ENCODE data around the gene ANO1. TPM values are rescaled to one million over a fixed set of nuclear protein-coding genes. Genes with fewer than 3 reads are reported as not detected.

ANO1 gene
- polyA plus RNA-seq, 1 of the 3 experiments (the other 2 are of a cell fraction), result not detected

DNA sequence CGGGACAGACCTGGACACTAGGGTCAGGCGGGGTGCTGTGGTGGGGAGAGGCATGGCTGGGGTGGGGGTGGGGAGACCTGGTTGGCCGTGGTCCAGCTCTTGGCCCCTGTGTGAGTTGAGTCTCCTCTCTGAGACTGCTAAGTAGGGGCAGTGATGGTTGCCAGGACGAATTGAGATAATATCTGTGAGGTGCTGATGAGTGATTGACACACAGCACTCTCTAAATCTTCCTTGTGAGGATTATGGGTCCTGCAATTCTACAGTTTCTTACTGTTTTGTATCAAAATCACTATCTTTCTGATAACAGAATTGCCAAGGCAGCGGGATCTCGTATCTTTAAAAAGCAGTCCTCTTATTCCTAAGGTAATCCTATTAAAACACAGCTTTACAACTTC, 128.9 kb downstream of the ANO1 start:
- H3K9me2 ChIP-seq, result no peaks in the 10 kb centered on the region
- H3K4me2 ChIP-seq, result no peak overlapping the region
- no peak for DNase-seq
- H3K4me1 ChIP-seq (ENCODE audit: control insufficient read depth in 1 of 2, insufficient read depth in 2 of 2, low read depth in 1 of 2, low read length in 1 of 2), result peaks cover 6 to 16% of the 10 kb centered on the region in 2 experiments; a peak in 2 of 4 replicates
- peaks cover 19 to 28% of the 10 kb centered on the region in 2 experiments for H3K36me3 ChIP-seq (replicated peaks in 1 of 2; ENCODE audit: control insufficient read depth in 1 of 2, insufficient read depth in 2 of 2, low read length in 1 of 2)
- no peaks in the 10 kb centered on the region for H3K9me3 ChIP-seq
- ChIA-PET CTCF (interaction anchor here (0.5 to 2.0 kb wide), 5 partner anchors 11 to 563 kb away, joined by 3 to 9 read pairs (median 3); no protein-coding TSS in a partner anchor), POLR2A (no interaction called here)
- H3K79me2 ChIP-seq (ENCODE audit: insufficient read depth), result peaks cover 43% of the 10 kb centered on the region
- peaks cover 34% of the 10 kb centered on the region for H3F3A ChIP-seq (replicated peaks; ENCODE audit: insufficient read depth)
- WGBS (ENCODE audit: low lambda C conversion rate), result 68% methylated on average over 6 of the region's 6 CpGs
- no peak for TF ChIP-seq EZH2phosphoT487 (IDR thresholded peaks at IDR 0.05; ENCODE audit: borderline replicate concordance, low read depth)
- TF ChIP-seq, protein P1, sequence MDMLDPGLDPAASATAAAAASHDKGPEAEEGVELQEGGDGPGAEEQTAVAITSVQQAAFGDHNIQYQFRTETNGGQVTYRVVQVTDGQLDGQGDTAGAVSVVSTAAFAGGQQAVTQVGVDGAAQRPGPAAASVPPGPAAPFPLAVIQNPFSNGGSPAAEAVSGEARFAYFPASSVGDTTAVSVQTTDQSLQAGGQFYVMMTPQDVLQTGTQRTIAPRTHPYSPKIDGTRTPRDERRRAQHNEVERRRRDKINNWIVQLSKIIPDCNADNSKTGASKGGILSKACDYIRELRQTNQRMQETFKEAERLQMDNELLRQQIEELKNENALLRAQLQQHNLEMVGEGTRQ (IDR thresholded peaks at IDR 0.05; ENCODE audit: borderline replicate concordance, low read depth, low read length), result no peak
- no peak for TF ChIP-seq TCF12 (IDR thresholded peaks at IDR 0.05)
- TF ChIP-seq, protein P2, sequence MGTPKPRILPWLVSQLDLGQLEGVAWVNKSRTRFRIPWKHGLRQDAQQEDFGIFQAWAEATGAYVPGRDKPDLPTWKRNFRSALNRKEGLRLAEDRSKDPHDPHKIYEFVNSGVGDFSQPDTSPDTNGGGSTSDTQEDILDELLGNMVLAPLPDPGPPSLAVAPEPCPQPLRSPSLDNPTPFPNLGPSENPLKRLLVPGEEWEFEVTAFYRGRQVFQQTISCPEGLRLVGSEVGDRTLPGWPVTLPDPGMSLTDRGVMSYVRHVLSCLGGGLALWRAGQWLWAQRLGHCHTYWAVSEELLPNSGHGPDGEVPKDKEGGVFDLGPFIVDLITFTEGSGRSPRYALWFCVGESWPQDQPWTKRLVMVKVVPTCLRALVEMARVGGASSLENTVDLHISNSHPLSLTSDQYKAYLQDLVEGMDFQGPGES (IDR thresholded peaks at IDR 0.05; ENCODE audit: low read depth, low read length), result no peak
- no peak overlapping the region for H3K4me3 ChIP-seq (ENCODE audit: low read depth in 2 of 2, low read length in 1 of 2)
- H3K27ac ChIP-seq (ENCODE audit: low read depth in 2 of 2, low read length in 1 of 2), result no peak overlapping the region
- H3K27me3 ChIP-seq (ENCODE audit: insufficient read depth), result no peaks in the 10 kb centered on the region
- H4K20me1 ChIP-seq (ENCODE audit: insufficient read depth), result peaks cover 56% of the 10 kb centered on the region
- no peak overlapping the region for H3K9ac ChIP-seq
- H2AFZ ChIP-seq (ENCODE audit: low read depth), result no peak overlapping the region

DNA sequence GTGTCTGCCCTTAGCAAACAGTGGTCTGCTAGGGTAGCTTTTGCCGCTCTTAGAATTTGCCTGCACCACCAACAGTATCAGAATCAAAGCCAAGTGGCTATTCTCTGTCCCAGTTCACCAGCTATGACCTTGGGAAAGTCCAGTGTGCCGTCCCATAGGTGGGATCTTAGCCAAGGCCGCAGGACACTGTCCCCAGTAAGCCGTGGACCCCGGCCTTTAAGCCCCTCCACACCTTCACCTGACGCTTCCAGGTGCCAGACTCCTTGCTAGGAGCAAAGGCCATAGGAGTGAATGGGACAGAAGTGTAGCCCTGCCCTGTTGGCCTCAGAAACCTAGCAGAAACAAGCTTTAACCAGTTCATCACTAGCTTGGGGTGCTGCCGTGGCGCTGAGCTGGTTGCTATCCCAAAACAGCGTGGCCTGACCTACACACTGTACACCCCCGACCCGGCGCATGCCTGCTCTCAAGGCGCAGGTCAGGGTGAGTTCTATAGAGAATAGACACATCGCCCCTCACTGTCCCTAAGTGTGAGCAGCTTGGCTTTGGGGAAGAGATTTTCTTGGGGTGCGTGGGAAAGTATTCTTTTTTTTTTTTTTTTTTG, 129.5 kb downstream of the ANO1 start:
- no peak overlapping the region for H3K27ac ChIP-seq (ENCODE audit: low read depth in 2 of 2, low read length in 1 of 2)
- POLR2A ChIA-PET, result no interaction called here
- no peak for DNase-seq
- TF ChIP-seq GATA2 (CRISPR knock-in tag; IDR thresholded peaks at IDR 0.05) (no peak), RXRA (IDR thresholded peaks at IDR 0.05; ENCODE audit: borderline replicate concordance, low read depth) (no peak), RCOR1 (IDR thresholded peaks at IDR 0.05; ENCODE audit: low read length) (no peak), SIN3A (IDR thresholded peaks at IDR 0.05; ENCODE audit: borderline replicate concordance, low read depth, low read length) (no peak), TEAD4 (IDR thresholded peaks at IDR 0.05; ENCODE audit: borderline replicate concordance, insufficient read depth) (no peak), GABPA (IDR thresholded peaks at IDR 0.05; ENCODE audit: low read depth) (no peak), MXI1 (IDR thresholded peaks at IDR 0.05; ENCODE audit: low read depth, low read length) (no peak), EZH2phosphoT487 (IDR thresholded peaks at IDR 0.05; ENCODE audit: borderline replicate concordance, low read depth) (no peak), FOXM1 (IDR thresholded peaks at IDR 0.05; ENCODE audit: low read depth) (no peak), CHD2 (IDR thresholded peaks at IDR 0.05; ENCODE audit: low read length, partially characterized antibody) (no peak), NRF1 (IDR thresholded peaks at IDR 0.05; ENCODE audit: low read depth, low read length) (no peak), MEF2A (IDR thresholded peaks at IDR 0.05; ENCODE audit: borderline replicate concordance, low read depth) (no peak), EP300 (IDR thresholded peaks at IDR 0.05; ENCODE audit: borderline replicate concordance in 1 of 2, low read depth in 1 of 2, low read length in 1 of 2) (no peak)
- TF ChIP-seq, protein P1 (IDR thresholded peaks at IDR 0.05; ENCODE audit: borderline replicate concordance, low read depth, low read length), result no peak
- TF ChIP-seq, protein P3, sequence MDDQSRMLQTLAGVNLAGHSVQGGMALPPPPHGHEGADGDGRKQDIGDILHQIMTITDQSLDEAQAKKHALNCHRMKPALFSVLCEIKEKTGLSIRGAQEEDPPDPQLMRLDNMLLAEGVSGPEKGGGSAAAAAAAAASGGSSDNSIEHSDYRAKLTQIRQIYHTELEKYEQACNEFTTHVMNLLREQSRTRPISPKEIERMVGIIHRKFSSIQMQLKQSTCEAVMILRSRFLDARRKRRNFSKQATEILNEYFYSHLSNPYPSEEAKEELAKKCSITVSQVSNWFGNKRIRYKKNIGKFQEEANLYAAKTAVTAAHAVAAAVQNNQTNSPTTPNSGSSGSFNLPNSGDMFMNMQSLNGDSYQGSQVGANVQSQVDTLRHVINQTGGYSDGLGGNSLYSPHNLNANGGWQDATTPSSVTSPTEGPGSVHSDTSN (IDR thresholded peaks at IDR 0.05), result no peak
- TF ChIP-seq, protein P4, sequence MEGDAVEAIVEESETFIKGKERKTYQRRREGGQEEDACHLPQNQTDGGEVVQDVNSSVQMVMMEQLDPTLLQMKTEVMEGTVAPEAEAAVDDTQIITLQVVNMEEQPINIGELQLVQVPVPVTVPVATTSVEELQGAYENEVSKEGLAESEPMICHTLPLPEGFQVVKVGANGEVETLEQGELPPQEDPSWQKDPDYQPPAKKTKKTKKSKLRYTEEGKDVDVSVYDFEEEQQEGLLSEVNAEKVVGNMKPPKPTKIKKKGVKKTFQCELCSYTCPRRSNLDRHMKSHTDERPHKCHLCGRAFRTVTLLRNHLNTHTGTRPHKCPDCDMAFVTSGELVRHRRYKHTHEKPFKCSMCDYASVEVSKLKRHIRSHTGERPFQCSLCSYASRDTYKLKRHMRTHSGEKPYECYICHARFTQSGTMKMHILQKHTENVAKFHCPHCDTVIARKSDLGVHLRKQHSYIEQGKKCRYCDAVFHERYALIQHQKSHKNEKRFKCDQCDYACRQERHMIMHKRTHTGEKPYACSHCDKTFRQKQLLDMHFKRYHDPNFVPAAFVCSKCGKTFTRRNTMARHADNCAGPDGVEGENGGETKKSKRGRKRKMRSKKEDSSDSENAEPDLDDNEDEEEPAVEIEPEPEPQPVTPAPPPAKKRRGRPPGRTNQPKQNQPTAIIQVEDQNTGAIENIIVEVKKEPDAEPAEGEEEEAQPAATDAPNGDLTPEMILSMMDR (IDR thresholded peaks at IDR 0.05), result no peak
- TF ChIP-seq, protein P2 (IDR thresholded peaks at IDR 0.05; ENCODE audit: low read depth, low read length), result no peak

More for the DNA sequence above, 129.5 kb downstream of the ANO1 start:
- Histone ChIP-seq H3K4me1 (ENCODE audit: control insufficient read depth in 1 of 2, insufficient read depth in 2 of 2, low read depth in 1 of 2, low read length in 1 of 2) (peaks cover 6 to 16% of the 10 kb centered on the region in 2 experiments; a peak in 2 of 4 replicates), H3F3A (replicated peaks; ENCODE audit: insufficient read depth) (peaks cover 34% of the 10 kb centered on the region), H2AFZ (ENCODE audit: low read depth) (no peak overlapping the region), H3K9ac (no peak overlapping the region), H4K20me1 (ENCODE audit: insufficient read depth) (peaks cover 56% of the 10 kb centered on the region), H3K27me3 (ENCODE audit: insufficient read depth) (no peaks in the 10 kb centered on the region), H3K79me2 (ENCODE audit: insufficient read depth) (peaks cover 43% of the 10 kb centered on the region), H3K9me3 (no peaks in the 10 kb centered on the region), H3K4me2 (no peak overlapping the region), H3K4me3 (ENCODE audit: low read depth in 2 of 2, low read length in 1 of 2) (no peak overlapping the region), H3K9me2 (no peaks in the 10 kb centered on the region), H3K36me3 (replicated peaks in 1 of 2; ENCODE audit: control insufficient read depth in 1 of 2, insufficient read depth in 2 of 2, low read length in 1 of 2) (peaks cover 19 to 28% of the 10 kb centered on the region in 2 experiments)
- WGBS (ENCODE audit: low lambda C conversion rate), result 90% methylated on average over 10 of the region's 15 CpGs
- CTCF ChIA-PET, result interaction anchor here (0.5 to 2.0 kb wide), 6 partner anchors 12 to 564 kb away, joined by 3 to 9 read pairs (median 3); no protein-coding TSS in a partner anchor
